HFF-Myc (cell line): Measurements from ENCODE around the gene FAM181A.

Experiments used
- DNase-seq: peaks from one replicate; pipeline ENCODE4 v3.0.0-alpha.2; 2011; ENCODE audit warnings: low read depth; ENCODE audit errors: extremely low read depth
- H3K4me3 ChIP-seq: replicated peaks from 2 replicates; pipeline ENCODE4 v1.5.1; 2011; ENCODE audit warnings: low read depth, mild to moderate bottlenecking, control low read depth, low read length
- TF ChIP-seq, protein P1 (sequence below): IDR thresholded peaks from 2 replicates; pipeline ENCODE4 v1.5.1; 2012; ENCODE audit warnings: mild to moderate bottlenecking, low read depth, low read length, control low read depth; ENCODE audit errors: missing control alignments

FAM181A gene

DNA sequence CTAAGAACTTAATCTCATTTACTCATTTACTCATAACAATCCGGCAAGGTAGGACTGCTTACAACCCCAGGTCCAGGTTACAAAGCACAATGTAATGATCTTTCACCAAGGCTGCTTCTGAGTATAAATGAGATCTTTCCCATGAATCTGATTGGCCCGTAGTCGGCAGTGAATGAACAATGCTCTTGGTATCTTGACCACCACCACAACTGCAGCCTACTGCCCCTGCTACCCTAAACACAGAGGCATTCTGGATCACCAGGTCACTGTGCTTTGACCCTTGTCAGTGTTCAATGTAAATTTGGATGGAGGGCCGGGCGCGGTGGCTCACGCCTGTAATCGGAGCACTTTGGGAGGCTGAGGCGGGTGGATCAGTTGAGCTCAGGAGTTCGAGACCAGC lies 15.9 kb downstream of the FAM181A start:
- no peak for DNase-seq
- no peak overlapping the region for H3K4me3 ChIP-seq
- TF ChIP-seq, protein P1, sequence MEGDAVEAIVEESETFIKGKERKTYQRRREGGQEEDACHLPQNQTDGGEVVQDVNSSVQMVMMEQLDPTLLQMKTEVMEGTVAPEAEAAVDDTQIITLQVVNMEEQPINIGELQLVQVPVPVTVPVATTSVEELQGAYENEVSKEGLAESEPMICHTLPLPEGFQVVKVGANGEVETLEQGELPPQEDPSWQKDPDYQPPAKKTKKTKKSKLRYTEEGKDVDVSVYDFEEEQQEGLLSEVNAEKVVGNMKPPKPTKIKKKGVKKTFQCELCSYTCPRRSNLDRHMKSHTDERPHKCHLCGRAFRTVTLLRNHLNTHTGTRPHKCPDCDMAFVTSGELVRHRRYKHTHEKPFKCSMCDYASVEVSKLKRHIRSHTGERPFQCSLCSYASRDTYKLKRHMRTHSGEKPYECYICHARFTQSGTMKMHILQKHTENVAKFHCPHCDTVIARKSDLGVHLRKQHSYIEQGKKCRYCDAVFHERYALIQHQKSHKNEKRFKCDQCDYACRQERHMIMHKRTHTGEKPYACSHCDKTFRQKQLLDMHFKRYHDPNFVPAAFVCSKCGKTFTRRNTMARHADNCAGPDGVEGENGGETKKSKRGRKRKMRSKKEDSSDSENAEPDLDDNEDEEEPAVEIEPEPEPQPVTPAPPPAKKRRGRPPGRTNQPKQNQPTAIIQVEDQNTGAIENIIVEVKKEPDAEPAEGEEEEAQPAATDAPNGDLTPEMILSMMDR, result no peak

DNA sequence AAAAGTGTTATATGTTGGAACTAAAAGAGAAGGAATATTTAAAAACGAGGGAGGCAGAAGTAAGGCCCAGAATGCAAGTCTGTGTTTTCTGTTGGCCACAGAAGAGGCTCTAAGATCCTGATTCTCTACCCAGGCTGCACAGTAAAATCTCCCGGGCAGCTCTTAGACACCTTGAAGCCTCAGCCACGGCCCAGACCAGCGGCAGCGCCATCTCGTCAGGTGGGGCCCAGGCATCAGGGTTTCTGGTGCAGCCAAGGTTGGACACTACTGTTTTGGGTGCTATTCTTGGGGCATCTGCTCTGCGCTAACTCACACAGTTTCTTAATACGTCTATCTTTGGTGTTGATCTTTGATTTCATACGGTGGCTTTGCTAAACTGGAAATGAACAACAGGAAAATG lies 16.8 kb downstream of the FAM181A start:
- TF ChIP-seq, protein P1, result no peak
- no peak overlapping the region for H3K4me3 ChIP-seq
- DNase-seq, result no peak

DNA sequence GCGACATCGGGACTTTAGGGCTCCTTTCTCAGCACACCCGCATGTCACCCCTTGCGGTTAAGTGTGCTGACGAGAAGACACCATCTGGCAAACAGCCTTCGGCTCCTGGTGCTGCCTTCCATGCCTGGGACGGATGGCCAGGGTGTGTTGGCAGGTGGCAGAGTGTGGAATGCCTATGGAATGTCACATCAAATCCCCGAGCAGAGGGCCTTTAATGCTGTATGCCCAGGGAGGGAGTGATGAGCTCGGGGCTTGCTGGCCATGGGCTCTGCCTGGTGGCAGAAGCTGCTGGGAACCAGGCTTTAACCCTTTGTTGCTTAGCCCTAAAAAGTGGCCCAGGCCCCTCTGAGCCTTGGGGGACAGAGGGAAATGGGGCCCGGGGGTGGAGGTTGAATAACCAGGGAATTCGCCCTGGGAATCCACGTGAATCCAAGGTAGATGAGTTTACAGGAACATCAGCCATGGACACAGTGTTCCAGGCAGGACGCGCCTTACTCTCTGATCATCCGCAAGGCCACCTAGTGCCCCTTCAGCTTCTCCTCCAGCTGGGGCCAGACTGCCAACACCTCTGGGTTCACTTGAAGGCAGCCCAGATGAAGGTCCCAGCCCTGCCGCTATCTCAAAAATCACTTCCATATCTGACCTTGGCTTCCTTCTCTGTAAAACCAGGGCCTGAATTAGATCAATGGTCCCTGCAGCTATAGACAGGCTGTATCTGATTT lies 17.4 kb downstream of the FAM181A start:
- no peak for DNase-seq
- TF ChIP-seq, protein P1, result no peak
- no peak overlapping the region for H3K4me3 ChIP-seq

DNA sequence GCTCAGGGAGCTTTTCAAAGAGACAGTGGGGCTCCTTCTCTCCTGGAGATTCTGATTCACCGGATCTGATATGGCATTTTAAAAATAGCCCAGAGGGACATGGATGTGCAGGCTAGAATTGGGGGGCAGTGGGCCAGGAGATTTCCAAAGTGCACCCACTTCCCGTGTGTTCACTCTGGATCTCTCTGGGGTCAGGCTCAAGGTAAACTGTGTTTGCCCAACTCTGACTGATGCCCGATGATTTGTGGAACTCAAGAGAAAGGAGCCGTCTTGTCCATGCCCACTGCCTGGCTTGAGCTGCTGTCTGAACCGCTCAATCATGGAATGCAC lies 17.9 kb downstream of the FAM181A start:
- no peak for DNase-seq
- H3K4me3 ChIP-seq, result no peak overlapping the region
- TF ChIP-seq, protein P1, result no peak

DNA sequence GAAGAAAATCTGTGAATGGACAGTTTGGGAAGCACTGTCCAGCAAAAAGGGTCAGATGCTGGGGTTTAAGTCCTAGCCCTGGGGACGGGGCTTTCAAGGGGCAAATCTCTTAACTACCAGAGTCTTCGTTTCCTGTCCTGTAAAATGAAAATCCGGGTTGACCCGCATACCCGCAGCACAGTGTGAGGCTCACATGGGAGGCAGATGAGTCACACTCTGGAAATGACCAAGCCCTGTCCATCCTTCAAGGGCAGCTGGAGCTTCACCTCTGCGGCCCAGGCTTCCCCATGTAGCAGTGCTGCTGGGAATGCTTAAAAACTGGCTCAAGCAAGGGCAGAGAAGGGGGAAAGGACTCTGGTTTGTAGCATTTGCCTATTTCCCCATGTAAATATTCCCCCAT lies 19.0 kb downstream of the FAM181A start:
- no peak overlapping the region for H3K4me3 ChIP-seq
- TF ChIP-seq, protein P1, result no peak
- no peak for DNase-seq

DNA sequence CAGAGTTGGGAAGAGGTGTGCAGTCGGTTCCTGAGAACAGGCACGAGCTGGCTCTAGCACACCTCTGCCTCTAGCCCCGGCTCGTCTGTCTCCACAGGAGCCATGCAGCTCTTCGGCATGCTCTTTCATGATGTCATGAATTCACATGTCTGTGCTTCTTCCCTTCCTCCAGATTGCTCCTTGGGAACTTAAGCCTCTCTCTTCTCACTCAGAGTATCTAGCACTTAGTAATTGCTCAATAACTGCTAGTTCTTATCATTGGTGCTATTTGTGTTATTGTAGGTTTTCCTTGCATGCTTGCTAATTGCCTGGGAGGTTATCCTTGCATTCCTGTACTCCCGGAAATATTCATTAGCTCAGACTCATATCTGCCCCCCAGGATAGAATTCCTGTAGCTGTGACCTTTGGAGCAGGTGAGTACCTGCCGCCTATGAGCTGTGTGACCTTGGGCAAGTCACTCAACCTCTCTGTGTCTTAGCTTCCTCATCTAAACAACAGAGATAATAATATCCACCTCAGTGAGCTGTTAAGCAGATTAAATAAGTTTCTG lies 19.5 kb downstream of the FAM181A start:
- no peak for DNase-seq
- TF ChIP-seq, protein P1, result no peak
- H3K4me3 ChIP-seq, result no peak overlapping the region

DNA sequence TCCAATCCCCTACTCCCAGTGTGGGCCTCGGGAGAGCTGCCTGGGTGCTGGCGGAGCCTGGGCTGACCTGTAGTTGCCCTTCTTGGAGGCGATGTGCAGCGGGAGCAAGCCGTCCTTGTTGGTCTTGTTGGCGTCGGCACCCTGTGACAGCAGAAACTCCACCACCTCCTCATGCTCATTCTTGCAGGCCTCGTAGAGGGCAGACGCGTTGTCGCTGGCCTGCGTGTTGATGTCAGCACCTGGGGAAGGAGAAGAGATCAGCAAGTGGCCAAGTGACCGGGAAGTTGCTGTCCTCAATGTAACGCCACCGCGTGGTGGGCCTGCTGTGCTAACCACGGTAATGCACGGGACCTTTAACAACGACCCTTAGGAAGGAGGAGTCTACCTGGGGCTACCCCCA lies 20.1 kb downstream of the FAM181A start:
- no peak for DNase-seq
- TF ChIP-seq, protein P1, result no peak
- no peak overlapping the region for H3K4me3 ChIP-seq
